Measurements from ENCODE around the gene ELAVL3. TPM values are rescaled to one million over a fixed set of nuclear protein-coding genes. Genes with fewer than 3 reads are reported as not detected.

The ELAVL3 gene
- total RNA-seq, 1 experiment from 2014 or later, result not detected

DNA sequence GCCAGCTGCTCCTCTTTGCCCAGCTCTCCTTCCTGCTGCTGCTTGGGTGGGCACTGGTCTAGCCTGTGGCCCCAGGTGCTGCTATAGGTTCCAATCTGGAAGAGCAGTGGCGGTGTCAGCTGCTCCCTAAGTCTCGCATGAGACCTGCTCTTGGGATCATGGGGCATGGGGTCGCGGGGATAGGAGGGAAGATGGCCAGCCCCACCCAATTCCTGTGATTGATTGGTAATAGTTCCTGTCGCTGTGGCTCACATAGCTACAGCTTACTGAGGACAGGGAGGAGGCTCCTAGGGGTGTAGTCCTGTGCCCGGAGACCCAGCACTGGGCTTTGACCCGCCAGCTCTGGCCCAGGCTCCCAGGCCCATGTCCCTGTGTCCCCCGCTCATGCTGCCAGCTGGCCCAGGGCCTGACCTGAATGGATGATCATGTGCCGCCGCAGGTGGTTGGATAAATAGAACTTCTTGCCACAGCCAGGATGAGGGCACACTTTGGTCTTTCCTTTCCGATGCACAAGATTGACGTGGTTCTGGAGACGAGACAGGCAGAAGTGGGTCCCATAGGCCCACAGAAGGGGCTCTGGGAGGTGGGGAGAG, 4.5 kb upstream of the ELAVL3 start:
- in situ Hi-C loops (cut with HindIII; ENCODE audit: low pct_unique_long_range_greater_than_20kb, low sequenced_read_pairs), result no loop called here
- BruUV-seq (replicated peaks), result no TSS peak

GRCh38 chr19:11483366-11484111, 2.7 kb upstream of the ELAVL3 start:
- intact Hi-C loops (cut with micrococcal nuclease; ENCODE audit: unreplicated experiment) (no loop called here), in situ Hi-C loops (cut with HindIII; ENCODE audit: low pct_unique_long_range_greater_than_20kb, low sequenced_read_pairs) (no loop called here)
- BruUV-seq (replicated peaks), result no TSS peak
- no peaks in the 10 kb centered on the region for H3K36me3 ChIP-seq (ENCODE audit: control insufficient read depth, insufficient read depth, low read length)
- POLR2A ChIA-PET, result interaction anchor here (0.6 kb wide), 2 partner anchors 20 to 159 kb away, joined by 3 to 6 read pairs; no protein-coding TSS in a partner anchor
- no peaks in the 10 kb centered on the region for H3K9me3 ChIP-seq (ENCODE audit: control insufficient read depth, insufficient read depth, low read depth, low read length)
- no peak for TF ChIP-seq SIN3A (IDR thresholded peaks at IDR 0.05; ENCODE audit: borderline replicate concordance, insufficient read depth, low read depth, low read length)
- no peak for TF ChIP-seq POLR2AphosphoS5 (IDR thresholded peaks at IDR 0.05; ENCODE audit: low read depth, low read length)
- TF ChIP-seq, protein P1, sequence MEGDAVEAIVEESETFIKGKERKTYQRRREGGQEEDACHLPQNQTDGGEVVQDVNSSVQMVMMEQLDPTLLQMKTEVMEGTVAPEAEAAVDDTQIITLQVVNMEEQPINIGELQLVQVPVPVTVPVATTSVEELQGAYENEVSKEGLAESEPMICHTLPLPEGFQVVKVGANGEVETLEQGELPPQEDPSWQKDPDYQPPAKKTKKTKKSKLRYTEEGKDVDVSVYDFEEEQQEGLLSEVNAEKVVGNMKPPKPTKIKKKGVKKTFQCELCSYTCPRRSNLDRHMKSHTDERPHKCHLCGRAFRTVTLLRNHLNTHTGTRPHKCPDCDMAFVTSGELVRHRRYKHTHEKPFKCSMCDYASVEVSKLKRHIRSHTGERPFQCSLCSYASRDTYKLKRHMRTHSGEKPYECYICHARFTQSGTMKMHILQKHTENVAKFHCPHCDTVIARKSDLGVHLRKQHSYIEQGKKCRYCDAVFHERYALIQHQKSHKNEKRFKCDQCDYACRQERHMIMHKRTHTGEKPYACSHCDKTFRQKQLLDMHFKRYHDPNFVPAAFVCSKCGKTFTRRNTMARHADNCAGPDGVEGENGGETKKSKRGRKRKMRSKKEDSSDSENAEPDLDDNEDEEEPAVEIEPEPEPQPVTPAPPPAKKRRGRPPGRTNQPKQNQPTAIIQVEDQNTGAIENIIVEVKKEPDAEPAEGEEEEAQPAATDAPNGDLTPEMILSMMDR (IDR thresholded peaks at IDR 0.05), result no peak
- no peak for TF ChIP-seq TCF7L2 (IDR thresholded peaks at IDR 0.05; ENCODE audit: low read depth, low read length)
- TF ChIP-seq, protein P2, sequence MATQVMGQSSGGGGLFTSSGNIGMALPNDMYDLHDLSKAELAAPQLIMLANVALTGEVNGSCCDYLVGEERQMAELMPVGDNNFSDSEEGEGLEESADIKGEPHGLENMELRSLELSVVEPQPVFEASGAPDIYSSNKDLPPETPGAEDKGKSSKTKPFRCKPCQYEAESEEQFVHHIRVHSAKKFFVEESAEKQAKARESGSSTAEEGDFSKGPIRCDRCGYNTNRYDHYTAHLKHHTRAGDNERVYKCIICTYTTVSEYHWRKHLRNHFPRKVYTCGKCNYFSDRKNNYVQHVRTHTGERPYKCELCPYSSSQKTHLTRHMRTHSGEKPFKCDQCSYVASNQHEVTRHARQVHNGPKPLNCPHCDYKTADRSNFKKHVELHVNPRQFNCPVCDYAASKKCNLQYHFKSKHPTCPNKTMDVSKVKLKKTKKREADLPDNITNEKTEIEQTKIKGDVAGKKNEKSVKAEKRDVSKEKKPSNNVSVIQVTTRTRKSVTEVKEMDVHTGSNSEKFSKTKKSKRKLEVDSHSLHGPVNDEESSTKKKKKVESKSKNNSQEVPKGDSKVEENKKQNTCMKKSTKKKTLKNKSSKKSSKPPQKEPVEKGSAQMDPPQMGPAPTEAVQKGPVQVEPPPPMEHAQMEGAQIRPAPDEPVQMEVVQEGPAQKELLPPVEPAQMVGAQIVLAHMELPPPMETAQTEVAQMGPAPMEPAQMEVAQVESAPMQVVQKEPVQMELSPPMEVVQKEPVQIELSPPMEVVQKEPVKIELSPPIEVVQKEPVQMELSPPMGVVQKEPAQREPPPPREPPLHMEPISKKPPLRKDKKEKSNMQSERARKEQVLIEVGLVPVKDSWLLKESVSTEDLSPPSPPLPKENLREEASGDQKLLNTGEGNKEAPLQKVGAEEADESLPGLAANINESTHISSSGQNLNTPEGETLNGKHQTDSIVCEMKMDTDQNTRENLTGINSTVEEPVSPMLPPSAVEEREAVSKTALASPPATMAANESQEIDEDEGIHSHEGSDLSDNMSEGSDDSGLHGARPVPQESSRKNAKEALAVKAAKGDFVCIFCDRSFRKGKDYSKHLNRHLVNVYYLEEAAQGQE (IDR thresholded peaks at IDR 0.05; ENCODE audit: insufficient read depth in 1 of 2, low read depth in 2 of 2, low read length in 1 of 2), result 0 out of 4 replicates have a peak, but pooled peaks of 1 of the 2 experiments have one; percentile 15
- no peak overlapping the region for H3K4me3 ChIP-seq (ENCODE audit: low read depth in 2 of 2, low read length in 2 of 2)
- no peak for DNase-seq (ENCODE audit: low read depth, low spot score)
- no peaks in the 10 kb centered on the region for H3K27me3 ChIP-seq (ENCODE audit: control insufficient read depth, insufficient read depth, low read length)
- H3K27ac ChIP-seq (ENCODE audit: low read length), result no peak overlapping the region
- no peak for ATAC-seq
- CTCF ChIA-PET, result no interaction called here
- H3K4me1 ChIP-seq (ENCODE audit: control insufficient read depth, insufficient read depth, low read length), result no peaks in the 10 kb centered on the region

More for the DNA sequence above, 4.5 kb upstream of the ELAVL3 start:
- POLR2A ChIA-PET, result no interaction called here
- ATAC-seq (no peak), DNase-seq (ENCODE audit: low read depth, low spot score) (no peak)
- H3K4me1 ChIP-seq (ENCODE audit: control insufficient read depth, insufficient read depth, low read length), result no peaks in the 10 kb centered on the region
- intact Hi-C loops (cut with micrococcal nuclease; ENCODE audit: unreplicated experiment), result no loop called here
- H3K4me3 ChIP-seq (ENCODE audit: low read depth in 2 of 2, low read length in 2 of 2), result no peak overlapping the region
- CTCF ChIA-PET, result interaction anchor here (0.9 kb wide), 1 partner anchor 104 kb away, joined by 3 read pairs; no protein-coding TSS in a partner anchor
- no peaks in the 10 kb centered on the region for H3K9me3 ChIP-seq (ENCODE audit: control insufficient read depth, insufficient read depth, low read depth, low read length)
- H3K27ac ChIP-seq (ENCODE audit: low read length), result no peak overlapping the region
- H3K27me3 ChIP-seq (ENCODE audit: control insufficient read depth, insufficient read depth, low read length), result no peaks in the 10 kb centered on the region
- H3K36me3 ChIP-seq (ENCODE audit: control insufficient read depth, insufficient read depth, low read length), result no peaks in the 10 kb centered on the region
- TF ChIP-seq TCF7L2 (IDR thresholded peaks at IDR 0.05; ENCODE audit: low read depth, low read length) (no peak), SIN3A (IDR thresholded peaks at IDR 0.05; ENCODE audit: borderline replicate concordance, insufficient read depth, low read depth, low read length) (no peak), POLR2AphosphoS5 (IDR thresholded peaks at IDR 0.05; ENCODE audit: low read depth, low read length) (no peak)
- TF ChIP-seq, protein P1 (IDR thresholded peaks at IDR 0.05), result no peak
- TF ChIP-seq, protein P2 (IDR thresholded peaks at IDR 0.05; ENCODE audit: insufficient read depth in 1 of 2, low read depth in 2 of 2, low read length in 1 of 2), result no peak
